ENCODE data around the gene ZNF658. TPM values are rescaled to one million over a fixed set of nuclear protein-coding genes. Genes with fewer than 3 reads are reported as not detected.
"Not testable (repeated sequence)": the region's sequence is repeated elsewhere in the genome, so short reads cannot be mapped to it uniquely, and the experiment has no call there.

Gene ZNF658
- 8.0 and 8.1 TPM in 2 replicates for total RNA-seq
- long read RNA-seq, full-length matches to known transcripts = 3 of 7 reads
- long read RNA-seq, partial matches to known transcripts = 0 of 7 reads
- long read RNA-seq, other reads (novel, unspliced or antisense) = 4 of 7 reads

DNA sequence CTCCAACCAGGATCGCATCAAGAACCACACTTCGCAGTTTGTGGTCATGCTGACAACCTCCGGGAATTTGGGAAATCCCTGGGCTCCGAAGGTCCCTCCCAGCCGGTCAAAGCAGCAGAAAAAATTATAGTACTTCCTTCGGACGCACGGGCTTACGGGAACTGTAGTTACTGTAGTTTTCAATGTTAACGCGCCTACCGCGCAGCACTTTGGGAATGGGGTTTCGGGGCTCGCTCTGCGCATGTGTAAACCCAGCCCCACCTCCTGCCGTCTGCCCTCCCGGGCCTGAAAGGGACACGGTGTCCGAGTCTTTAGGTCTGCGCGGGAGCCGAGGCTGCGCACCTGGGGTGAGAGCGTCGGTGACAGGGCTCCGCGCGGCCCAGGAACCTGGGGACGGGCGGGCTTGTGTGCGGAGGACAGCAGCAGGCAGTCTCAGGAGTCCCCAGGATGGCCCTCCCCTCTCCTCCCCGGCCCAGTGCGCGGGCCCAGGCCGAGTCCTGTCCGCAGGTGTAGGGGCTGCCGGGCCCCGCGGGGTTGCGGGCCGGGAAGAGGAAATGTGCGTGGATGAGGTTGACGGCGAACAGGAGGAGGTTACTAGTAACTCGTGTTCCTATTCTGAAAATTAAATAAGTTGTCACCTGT lies at the start of gene ZNF658:
Gene ZNF658 (plus strand): TSS at position 236 of the 642 bp plus-strand sequence. CDS start 2,837 bp downstream, outside the sequence.
- peak within 1 kb of the TSS; percentile 98 for H3K4me3 Mint-ChIP-seq
- peak; percentile 60 for DNase-seq (ENCODE audit: low read depth, low spot score)
- H3K4me1 Mint-ChIP-seq = peaks cover 13% of the 10 kb centered on the region
- H3K36me3 Mint-ChIP-seq (ENCODE audit: low read depth); H3K9me3 Mint-ChIP-seq; H3K27me3 Mint-ChIP-seq (ENCODE audit: low read depth): not testable (repeated sequence)
- peak within 1 kb of the TSS; percentile 96 for H3K27ac Mint-ChIP-seq (ENCODE audit: unreplicated experiment)

DNA sequence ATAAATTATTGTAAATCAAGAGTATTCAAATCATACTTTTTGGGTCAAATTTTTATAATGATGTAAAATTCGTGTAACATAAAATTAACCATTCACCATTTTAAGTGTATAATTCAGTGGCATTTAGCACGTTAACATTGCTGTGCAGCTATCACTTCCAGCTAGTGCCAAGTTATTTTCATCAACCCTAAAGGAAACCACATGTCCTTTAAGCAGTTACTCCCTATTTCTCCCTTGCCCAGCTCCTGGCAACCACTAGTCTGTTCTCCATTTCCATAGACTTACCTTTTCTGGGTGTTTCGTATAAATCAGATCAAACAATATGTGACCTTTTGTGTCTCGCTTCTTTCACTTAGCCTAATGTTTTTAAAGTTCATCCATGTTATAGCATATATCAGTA lies 38.8 kb upstream of the ZNF658 start:
- not testable (repeated sequence) for H3K27me3 Mint-ChIP-seq (ENCODE audit: low read depth); H3K9me3 Mint-ChIP-seq; H3K4me1 Mint-ChIP-seq; H3K27ac Mint-ChIP-seq (ENCODE audit: unreplicated experiment); DNase-seq (ENCODE audit: low read depth, low spot score); H3K4me3 Mint-ChIP-seq; H3K36me3 Mint-ChIP-seq (ENCODE audit: low read depth)

DNA sequence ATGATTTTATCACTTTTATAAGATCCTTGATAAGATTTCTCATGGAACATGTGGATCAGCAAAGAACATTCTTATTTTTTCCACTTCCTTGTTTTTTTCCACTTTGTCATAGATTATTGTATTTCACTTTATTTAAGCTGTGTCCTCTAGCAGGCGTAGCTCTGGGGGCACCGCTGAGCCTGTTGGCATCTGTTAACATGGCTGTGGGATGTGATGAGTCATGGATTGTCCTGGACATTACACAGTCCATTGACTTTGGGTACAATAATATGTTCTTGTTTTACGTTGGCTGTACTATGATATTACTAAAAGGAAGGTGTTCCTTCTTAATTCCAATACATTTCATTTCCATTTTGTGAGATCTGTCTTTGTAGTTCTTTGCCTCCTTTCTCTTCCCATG lies 31.9 kb upstream of the ZNF658 start:
- not testable (repeated sequence) for H3K4me1 Mint-ChIP-seq; H3K27ac Mint-ChIP-seq (ENCODE audit: unreplicated experiment); H3K9me3 Mint-ChIP-seq; H3K4me3 Mint-ChIP-seq; H3K36me3 Mint-ChIP-seq (ENCODE audit: low read depth); DNase-seq (ENCODE audit: low read depth, low spot score); H3K27me3 Mint-ChIP-seq (ENCODE audit: low read depth)

DNA sequence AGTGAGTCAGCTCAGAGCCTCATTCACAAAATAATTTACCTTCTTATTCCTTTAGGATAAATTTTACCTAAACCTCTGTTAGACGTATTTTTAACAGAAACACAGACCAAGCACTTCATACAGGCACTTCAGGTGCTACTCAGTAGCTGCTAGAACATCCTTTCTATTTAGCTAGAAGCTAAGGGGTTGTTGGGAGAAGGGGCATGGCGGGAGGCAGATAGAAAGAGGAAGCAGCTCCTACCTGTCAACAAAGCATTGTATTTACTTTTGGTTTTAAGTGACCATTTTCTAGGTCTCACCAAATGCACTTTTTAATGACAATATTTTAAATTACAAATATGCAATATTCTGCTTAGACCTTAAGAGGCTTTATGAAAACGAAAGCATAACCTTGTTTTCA lies 19.9 kb upstream of the ZNF658 start:
- H3K4me1 Mint-ChIP-seq; H3K27ac Mint-ChIP-seq (ENCODE audit: unreplicated experiment); H3K36me3 Mint-ChIP-seq (ENCODE audit: low read depth); DNase-seq (ENCODE audit: low read depth, low spot score); H3K4me3 Mint-ChIP-seq; H3K27me3 Mint-ChIP-seq (ENCODE audit: low read depth); H3K9me3 Mint-ChIP-seq: not testable (repeated sequence)

DNA sequence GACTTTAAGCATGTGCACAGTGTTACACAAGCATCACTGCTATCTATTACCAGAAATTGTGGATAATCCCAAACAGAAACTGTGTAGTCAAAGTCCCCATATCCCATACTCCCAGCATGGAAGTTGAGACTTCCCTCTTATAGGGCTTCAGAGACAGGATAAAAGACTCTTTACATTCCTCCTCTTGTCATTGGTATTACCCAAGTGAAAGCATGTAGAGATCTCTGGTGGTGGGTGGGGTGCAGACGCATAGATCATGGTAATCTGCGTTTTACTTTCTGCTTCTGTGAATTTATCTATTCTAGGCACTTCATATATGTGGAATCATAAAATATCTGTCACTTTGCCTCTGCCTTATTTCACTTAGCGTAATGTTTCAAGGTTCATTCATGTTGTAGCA lies 18.7 kb upstream of the ZNF658 start:
- not testable (repeated sequence) for H3K27ac Mint-ChIP-seq (ENCODE audit: unreplicated experiment); H3K36me3 Mint-ChIP-seq (ENCODE audit: low read depth); DNase-seq (ENCODE audit: low read depth, low spot score); H3K4me3 Mint-ChIP-seq; H3K27me3 Mint-ChIP-seq (ENCODE audit: low read depth); H3K9me3 Mint-ChIP-seq; H3K4me1 Mint-ChIP-seq

DNA sequence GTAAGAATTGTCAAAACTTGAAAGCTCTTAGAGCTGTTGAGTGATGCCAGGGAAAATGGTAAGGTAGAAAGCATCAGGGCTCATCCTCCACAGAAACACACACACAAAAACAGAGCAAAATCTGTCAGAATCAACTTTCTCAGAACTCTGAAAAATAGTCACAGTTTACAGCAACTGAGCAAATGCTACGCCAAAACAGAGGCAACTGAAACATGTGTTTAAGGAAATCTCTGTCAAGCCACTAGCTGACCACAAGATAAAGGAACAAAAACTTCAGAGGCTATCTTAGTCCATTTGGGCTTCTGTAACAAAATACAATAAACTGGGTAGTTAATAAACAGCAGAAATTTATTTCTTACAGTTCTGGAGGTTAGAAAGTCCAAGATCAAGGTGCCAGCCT lies 10.2 kb upstream of the ZNF658 start:
- not testable (repeated sequence) for H3K27ac Mint-ChIP-seq (ENCODE audit: unreplicated experiment); H3K27me3 Mint-ChIP-seq (ENCODE audit: low read depth)

DNA sequence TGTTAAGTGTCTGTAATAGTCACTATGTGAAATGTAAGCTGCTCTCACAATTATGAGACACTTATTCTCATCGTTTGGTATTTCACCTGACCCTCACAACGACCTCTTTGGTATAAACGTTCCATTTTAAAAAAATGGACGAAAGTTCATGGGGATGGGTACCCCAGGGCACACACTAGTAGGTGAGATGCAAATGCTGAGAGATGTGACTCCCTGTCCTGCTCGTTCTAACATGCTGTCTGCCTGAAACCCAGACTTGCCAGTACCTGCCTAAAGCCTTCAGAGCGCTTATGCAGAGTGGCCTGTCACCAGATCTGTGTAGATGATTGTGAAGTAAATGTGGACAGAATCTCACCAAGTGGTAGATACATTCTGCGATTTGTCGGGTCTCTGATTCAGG lies 616 bp downstream of the ZNF658 start:
- H3K4me1 Mint-ChIP-seq = peaks cover 13% of the 10 kb centered on the region
- not testable (repeated sequence) for H3K36me3 Mint-ChIP-seq (ENCODE audit: low read depth); DNase-seq (ENCODE audit: low read depth, low spot score); H3K9me3 Mint-ChIP-seq; H3K27me3 Mint-ChIP-seq (ENCODE audit: low read depth); H3K27ac Mint-ChIP-seq (ENCODE audit: unreplicated experiment)
- H3K4me3 Mint-ChIP-seq = peak overlapping the region; percentile 98

More for the DNA sequence above, 10.2 kb upstream of the ZNF658 start:
- not testable (repeated sequence) for DNase-seq (ENCODE audit: low read depth, low spot score); H3K36me3 Mint-ChIP-seq (ENCODE audit: low read depth); H3K4me3 Mint-ChIP-seq; H3K9me3 Mint-ChIP-seq; H3K4me1 Mint-ChIP-seq

DNA sequence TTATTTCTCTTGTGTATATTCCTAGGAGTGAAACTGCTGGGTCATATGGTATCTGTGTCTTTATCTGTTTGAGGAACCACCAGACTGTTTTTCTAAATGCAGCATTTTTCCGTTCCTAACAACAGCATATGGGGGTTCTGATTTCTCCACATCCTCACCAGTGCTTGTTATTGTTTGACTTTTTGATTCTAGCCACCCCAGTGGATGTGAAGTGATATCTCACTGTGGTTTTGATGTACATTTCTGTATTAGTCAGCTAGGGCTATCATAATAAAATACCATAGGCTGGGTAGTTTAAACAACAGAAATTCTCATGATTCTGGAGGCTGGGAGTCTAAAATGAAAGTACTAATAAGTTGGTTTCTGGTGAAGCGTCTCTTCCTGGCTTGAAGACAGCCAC lies 9.0 kb downstream of the ZNF658 start:
- not testable (repeated sequence) for DNase-seq (ENCODE audit: low read depth, low spot score); H3K27me3 Mint-ChIP-seq (ENCODE audit: low read depth); H3K9me3 Mint-ChIP-seq; H3K36me3 Mint-ChIP-seq (ENCODE audit: low read depth); H3K4me1 Mint-ChIP-seq; H3K4me3 Mint-ChIP-seq; H3K27ac Mint-ChIP-seq (ENCODE audit: unreplicated experiment)

DNA sequence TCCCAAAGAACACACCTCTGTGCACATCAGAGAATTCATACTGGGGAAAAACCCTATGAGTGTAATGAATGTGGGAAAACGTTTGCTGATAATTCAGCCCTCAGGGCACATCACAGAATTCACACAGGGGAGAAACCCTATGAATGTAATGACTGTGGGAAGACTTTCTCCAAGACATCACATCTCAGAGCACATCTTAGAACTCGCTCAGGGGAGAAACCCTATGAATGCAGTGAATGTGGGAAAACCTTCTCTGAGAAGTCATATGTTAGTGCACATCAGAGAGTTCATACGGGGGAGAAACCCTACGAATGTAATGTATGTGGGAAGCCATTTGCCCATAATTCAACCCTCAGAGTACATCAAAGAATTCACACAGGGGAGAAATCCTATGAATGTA lies 19.5 kb downstream of the ZNF658 start:
- H3K4me3 Mint-ChIP-seq; H3K4me1 Mint-ChIP-seq; H3K9me3 Mint-ChIP-seq; H3K36me3 Mint-ChIP-seq (ENCODE audit: low read depth); DNase-seq (ENCODE audit: low read depth, low spot score); H3K27ac Mint-ChIP-seq (ENCODE audit: unreplicated experiment); H3K27me3 Mint-ChIP-seq (ENCODE audit: low read depth): not testable (repeated sequence)

DNA sequence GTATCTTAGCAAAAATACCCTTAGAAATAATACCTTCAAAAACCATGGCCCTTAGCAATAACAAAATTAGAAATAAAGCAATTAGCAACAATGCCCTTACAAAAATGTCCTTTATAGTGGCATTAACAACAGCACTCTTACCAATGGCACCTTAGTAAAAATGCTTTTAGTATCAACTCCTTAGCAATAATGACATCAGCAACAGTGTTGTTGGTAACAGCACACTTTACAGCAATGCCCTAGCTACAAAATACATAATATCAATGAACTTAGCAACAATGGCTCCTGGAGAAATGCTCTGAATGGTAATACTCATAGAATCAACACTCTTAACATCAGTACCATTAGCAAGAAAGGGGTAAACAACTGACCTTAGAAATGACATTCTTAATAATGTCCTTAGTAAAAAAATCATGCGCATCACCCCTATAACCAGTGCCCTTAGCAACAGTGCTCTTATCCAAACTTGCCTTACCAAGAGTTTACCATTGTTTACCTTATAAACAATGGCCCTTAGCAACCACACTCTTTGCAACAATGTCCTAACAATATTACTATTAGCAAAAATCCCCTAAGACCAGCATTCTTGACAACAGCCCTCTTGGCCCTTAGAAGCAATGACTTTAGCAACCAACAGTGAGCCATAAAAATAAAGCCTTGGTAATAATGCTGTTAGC lies 35.8 kb downstream of the ZNF658 start:
- H3K4me3 Mint-ChIP-seq; H3K9me3 Mint-ChIP-seq; H3K4me1 Mint-ChIP-seq; H3K36me3 Mint-ChIP-seq (ENCODE audit: low read depth); H3K27me3 Mint-ChIP-seq (ENCODE audit: low read depth); DNase-seq (ENCODE audit: low read depth, low spot score); H3K27ac Mint-ChIP-seq (ENCODE audit: unreplicated experiment): not testable (repeated sequence)

DNA sequence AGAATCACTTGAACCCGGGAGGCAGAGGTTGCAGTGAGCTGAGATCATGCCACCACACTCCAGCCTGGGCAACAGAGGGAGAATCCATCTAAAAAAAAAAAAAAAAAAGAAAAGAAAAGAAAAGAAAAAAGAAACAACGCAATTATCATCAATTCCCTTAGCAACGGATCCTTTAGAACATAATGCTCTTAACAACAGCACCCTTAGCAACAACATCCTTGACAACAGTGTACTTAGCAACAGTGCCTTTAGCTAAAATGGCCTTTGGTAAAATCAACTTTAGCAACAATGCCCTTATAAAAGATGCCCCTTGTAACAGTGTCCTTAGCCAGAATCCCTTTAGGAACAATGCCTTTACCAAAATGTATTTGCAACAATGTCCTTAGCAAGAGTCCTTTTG lies 37.1 kb downstream of the ZNF658 start:
- H3K27ac Mint-ChIP-seq (ENCODE audit: unreplicated experiment); H3K9me3 Mint-ChIP-seq; H3K4me3 Mint-ChIP-seq; H3K4me1 Mint-ChIP-seq; DNase-seq (ENCODE audit: low read depth, low spot score); H3K27me3 Mint-ChIP-seq (ENCODE audit: low read depth); H3K36me3 Mint-ChIP-seq (ENCODE audit: low read depth): not testable (repeated sequence)

DNA sequence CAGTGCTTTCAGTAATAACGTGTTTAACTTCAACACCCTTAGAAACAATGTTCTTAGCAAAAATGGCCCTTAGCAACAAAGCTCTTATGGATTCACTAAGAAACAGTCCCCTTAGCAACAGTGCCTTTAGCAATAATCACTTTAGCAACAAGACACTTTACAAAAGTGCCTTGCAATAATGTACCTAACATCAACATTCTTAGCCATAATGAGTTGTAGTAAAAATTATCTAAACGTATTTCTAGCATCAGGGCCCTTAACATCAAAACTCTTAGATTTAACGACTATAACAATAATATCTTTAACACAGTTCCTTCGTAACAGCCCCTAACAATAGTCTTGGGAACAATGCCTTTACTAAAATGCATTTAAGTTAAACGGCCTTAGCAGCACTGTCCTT lies 37.8 kb downstream of the ZNF658 start:
- not testable (repeated sequence) for H3K4me1 Mint-ChIP-seq; H3K36me3 Mint-ChIP-seq (ENCODE audit: low read depth); DNase-seq (ENCODE audit: low read depth, low spot score); H3K27ac Mint-ChIP-seq (ENCODE audit: unreplicated experiment); H3K4me3 Mint-ChIP-seq; H3K9me3 Mint-ChIP-seq; H3K27me3 Mint-ChIP-seq (ENCODE audit: low read depth)

DNA sequence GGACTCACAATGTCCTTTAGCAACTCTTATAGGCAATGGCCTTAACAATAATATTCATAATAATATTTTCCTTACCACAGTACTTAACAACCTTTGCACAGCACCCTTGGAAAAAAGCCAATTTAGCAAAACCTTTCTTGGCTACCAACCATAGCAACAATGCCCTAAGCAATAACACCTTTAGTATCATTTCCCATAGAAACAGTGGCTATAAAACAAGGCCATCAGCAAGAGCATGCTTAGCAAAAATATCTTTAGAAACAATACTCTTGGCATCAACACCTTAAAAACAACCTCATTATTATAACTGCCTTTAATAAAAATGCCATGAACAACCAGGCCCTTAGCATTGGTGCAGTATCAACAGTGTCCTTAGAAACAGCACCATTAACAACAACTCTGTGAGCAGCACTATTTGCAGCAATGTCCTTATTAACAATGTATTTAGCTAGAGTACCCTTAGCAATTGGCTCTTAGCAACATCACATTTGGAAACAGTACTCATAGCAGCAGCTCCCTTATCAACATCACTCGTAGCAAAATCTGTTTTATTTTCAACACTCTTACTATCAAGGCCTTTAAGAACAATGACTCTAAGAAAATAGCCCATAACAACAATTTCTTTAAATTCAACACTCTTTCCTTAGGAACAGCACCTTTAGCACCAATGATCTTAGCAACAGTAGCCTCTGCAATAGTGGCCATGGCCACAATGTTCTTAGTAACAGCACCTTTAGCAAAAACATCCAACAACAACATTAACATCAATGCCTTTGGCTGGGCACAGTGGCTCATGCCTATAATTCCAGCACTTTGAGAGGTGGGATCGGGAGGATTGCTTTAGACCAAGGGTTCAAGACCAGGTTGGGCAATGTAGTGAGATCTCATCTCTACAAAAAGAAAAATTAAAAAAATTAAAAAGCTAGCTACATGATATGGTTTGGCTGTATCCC lies 39.6 kb downstream of the ZNF658 start:
- DNase-seq (ENCODE audit: low read depth, low spot score) = not testable (repeated sequence)

More for the DNA sequence above, 39.6 kb downstream of the ZNF658 start:
- H3K27ac Mint-ChIP-seq (ENCODE audit: unreplicated experiment); H3K27me3 Mint-ChIP-seq (ENCODE audit: low read depth); H3K4me3 Mint-ChIP-seq; H3K36me3 Mint-ChIP-seq (ENCODE audit: low read depth); H3K4me1 Mint-ChIP-seq; H3K9me3 Mint-ChIP-seq: not testable (repeated sequence)

Data from neural crest cell (in vitro differentiated cells).